Stimulated activated CD4-positive, alpha-beta T cell treated with anti-CD3 and anti-CD28 coated beads, Interleukin-12 subunit alpha, Interleukin-12 subunit beta, amount 100 ng/mL, for 24 hours (primary cell): ENCODE measurements around the gene CYSLTR2.
"Not testable (repeated sequence)": the region's sequence is repeated elsewhere in the genome, so short reads cannot be mapped to it uniquely, and the experiment has no call there.

Experiments used
- DNase-seq, 2 experiments: peaks; one replicate each; pipeline ENCODE4 v3.0.0-alpha.2; 2020; ENCODE audit warnings: low read depth in 2 of 2

CYSLTR2 gene

DNA sequence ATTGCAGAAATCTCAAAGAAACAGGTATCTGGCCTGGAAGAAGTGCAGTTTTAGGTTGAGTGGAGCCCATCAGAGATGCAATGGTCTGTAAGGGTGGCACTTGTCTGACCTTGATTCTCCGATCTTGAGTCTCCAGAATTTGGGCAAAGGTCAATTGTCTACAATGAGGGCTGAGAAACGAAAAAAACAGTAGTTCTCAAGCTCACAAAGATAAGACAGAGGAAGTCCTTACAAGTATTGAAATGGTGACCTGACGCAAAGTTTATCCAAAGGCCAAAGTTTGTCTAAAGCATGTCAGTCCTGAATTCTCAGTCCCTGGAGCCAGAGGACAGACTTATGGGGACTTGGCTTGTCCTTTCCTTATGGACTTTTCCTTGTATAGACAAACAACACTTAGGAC, 40.3 kb downstream of the CYSLTR2 start:
- no peak for DNase-seq

DNA sequence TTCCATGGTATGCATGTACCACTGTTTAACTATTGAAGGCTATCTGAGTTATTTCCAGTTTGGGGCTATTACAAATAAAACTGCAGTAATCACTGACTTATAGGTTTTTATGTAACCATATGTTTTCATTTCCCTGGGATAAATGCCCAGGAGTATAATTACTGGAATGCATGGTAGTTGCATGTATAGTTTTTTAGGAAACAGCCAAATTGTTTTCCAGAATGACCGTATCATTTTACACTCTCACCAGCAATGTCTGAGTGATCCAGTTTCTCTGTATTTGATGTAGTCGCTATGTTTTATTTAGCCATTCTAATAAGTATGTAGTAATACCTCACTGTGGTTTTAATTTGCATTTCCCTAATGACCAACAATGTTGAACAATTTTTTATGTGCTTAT, 42.0 kb downstream of the CYSLTR2 start:
- no peak for DNase-seq

DNA sequence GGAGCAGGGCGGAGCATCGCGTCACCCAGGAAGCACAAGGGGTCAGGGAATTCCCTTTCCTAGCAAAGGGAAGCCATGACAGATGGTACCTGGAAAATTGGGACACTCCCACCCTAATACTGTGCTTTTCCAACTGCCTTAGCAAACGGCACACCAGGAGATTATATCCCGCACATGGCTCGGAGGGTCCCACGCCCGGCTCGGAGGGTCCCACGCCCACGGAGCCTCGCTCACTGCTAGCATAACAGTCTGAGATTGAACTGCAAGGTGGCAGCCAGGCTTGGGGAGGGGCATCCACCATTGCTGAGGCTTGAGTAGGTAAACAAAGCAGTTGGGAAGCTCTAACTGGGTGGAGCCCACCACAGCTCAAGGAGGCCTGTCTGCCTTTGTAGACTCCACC, 42.9 kb downstream of the CYSLTR2 start:
- DNase-seq, result not testable (repeated sequence)

DNA sequence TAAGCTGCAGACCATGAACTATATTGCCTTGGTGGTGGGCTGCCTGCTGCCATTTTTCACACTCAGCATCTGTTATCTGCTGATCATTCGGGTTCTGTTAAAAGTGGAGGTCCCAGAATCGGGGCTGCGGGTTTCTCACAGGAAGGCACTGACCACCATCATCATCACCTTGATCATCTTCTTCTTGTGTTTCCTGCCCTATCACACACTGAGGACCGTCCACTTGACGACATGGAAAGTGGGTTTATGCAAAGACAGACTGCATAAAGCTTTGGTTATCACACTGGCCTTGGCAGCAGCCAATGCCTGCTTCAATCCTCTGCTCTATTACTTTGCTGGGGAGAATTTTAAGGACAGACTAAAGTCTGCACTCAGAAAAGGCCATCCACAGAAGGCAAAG, 53.7 kb downstream of the CYSLTR2 start:
- no peak for DNase-seq

DNA sequence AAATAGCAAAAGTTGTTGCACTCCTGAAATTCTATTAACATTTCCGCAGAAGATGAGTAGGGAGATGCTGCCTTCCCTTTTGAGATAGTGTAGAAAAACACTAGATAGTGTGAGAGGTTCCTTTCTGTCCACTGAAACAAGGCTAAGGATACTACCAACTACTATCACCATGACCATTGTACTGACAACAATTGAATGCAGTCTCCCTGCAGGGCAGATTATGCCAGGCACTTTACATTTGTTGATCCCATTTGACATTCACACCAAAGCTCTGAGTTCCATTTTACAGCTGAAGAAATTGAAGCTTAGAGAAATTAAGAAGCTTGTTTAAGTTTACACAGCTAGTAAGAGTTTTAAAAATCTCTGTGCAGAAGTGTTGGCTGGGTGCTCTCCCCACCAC, 55.0 kb downstream of the CYSLTR2 start:
- DNase-seq, result no peak

DNA sequence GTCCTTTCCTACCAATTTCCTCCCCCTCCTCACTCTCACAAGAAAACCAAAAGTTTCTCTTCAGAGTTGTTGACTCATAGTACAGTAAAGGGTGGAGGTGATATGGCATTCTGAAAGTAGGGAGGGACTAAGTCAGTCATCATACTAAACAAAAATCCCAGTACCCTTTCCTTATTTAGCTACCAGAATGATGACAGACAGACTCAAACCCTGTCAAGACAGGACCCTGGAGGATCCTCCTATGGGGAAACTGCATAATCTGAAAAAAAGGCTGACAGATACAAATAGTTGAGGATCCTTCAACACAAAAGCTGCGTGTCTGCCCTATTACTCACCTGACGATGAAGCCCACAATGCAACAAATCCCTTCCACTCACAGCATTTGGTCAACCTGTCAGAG, 55.5 kb downstream of the CYSLTR2 start:
- no peak for DNase-seq

DNA sequence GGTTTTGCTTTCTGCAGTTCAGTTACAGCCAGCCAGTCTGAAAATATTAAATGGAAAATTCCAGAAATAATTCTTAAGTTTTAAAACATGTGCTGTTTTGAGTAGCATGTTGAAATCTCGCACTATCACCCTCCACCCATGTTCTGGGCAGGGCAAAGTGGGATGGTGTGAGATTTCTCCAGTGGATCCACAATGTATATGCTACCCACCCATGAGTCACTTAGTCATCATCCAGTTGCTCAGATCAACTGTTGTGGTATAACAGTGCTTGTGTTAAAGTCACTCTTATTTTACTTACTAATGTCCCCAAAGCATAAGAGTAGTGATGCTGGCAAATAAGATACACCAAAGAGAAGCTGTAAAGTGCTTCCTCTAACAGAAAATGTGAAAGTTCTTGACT, 56.4 kb downstream of the CYSLTR2 start:
- no peak for DNase-seq

DNA sequence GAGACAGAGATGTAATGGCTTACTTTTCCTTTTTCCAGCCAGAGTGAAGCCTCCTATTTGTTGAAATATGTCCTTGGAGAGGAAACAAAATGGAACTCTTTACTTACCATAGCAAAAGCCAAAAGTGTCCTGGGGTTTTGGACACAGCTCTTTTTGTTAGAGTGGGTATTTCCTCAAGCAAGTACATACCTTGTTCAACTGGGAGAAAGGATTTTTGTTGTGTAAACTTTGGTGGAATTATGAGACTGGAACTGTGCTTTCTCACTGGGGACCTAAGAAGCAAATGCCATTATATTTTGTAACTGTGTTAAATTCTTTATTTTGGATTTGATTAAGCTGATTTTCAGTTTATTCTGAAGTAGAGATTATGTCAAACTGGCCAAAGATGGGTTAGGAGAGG, 58.4 kb downstream of the CYSLTR2 start:
- DNase-seq, result no peak

DNA sequence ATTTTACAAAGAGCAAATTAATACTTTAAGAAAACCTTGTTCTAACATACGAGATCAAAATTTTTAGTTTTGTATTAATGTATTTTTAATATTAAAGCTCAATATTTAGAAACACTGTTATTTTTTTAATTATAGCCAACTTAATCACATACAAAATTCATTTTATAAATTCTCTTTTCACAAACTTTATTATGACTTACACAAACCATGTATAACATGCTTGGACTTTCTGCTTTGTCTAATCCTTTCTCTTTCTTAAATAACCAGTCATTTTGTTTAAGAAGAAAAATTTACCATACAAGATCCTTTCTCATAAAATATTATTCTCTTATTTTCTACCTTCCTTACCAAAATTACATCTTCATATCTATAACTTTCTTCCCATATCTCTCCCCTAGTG, 62.2 kb downstream of the CYSLTR2 start:
- DNase-seq, result no peak

DNA sequence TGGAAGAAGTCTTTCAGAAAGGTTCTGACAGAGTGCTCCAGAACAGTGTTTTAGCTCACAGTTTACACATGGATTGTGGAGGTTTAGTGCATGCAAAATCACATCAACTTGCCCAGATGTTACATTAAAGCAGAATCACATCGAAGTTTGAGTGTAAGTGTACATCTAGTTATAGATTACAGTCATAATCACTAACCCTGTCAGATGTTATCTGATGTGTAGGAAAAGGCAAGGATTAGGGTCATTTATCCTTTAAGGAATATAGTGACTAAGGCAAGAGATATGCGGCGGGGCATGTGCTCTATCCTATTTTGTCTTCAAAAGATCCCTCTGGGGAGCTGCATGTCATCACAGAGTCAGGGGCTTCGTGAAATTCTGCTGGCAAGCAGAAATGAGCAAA, 66.9 kb downstream of the CYSLTR2 start:
- no peak for DNase-seq

DNA sequence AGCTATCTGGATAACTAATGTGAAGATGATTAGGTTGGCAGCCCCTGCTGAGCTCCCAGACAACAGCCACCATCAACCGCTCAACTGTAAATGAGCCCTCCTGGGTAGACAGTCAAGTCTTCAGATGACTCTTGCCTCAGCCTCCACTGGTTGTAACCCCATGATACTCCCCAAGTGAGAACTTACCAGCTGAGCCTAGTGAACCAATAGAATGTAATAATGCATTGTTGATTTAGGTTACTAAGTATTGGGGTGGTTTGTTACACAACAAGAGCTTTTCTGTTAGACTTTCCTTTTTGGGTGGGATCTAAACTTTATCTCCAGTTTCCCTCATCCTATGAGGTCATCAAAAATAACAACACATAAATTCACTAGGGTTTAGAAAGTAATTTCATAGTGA, 69.4 kb downstream of the CYSLTR2 start:
- no peak for DNase-seq

DNA sequence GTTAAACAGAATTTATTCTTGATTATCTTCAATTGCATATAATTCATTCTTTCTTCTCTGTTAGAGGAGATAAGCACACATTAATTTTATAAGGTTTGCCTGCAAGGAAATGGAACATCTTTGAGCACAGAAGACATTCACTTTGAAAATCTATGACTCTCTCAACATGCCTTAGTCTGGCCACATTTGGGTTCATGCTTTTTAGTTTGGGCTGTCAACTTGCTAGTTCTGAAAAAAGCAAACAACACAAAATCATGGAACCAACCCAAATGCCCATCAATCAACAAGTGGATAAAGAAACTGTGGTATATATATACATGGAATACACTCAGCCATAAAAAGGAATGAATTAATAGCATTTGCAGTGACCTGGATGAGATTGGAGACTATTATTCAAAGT, 71.5 kb downstream of the CYSLTR2 start:
- DNase-seq, result no peak

DNA sequence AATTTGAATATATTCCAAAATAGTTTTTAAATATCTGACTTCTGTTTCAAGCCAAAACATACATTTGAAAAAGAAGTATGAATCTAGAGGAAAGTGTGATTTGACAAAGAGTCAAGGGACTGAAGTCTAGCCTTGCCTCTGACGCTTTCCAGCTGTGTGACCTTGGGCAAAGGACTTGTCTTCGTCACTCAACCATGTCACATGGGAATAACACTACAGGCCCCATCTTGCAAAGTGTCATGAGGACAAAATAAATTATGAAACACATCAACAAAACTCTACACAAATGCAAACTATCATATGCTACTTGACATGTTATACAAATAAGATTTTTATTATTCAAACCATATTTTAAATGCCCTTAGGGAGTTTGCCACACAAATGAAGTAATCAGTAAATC, 73.0 kb downstream of the CYSLTR2 start:
- DNase-seq, result no peak

DNA sequence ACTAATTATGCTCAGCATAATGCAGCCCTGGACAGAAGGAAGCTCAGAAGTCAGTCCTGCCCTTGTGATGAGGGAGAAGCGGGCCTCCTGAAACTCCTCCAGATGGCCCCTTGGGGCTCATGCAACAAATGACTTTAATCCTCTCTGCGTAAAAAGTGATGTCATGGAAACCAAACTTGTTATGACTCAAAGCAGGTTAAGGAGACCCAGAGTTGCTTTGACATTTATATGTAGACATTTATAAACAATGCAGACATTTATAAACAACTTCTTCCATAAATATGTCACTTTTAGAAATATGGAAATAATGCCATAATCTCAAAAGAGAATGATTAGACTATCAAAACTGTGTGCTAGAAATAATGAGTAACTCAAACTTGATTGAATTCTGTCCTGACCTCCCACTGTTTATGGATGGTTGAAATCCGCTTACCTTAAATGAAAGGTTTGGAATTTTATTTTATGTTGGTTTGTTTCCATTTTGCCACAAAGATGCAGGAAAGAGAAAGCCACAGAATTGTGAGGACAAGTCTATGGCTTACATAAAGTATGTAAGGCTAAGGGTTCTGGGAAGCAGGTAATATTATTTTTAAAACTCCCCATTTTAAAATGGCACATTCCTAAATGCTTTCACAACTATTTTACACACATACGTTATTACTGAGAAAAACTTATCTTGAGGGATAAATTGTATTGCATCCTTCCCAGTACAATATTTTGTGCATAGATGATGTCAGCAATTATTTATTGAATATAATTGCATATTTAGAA, 73.7 kb downstream of the CYSLTR2 start:
- no peak for DNase-seq

DNA sequence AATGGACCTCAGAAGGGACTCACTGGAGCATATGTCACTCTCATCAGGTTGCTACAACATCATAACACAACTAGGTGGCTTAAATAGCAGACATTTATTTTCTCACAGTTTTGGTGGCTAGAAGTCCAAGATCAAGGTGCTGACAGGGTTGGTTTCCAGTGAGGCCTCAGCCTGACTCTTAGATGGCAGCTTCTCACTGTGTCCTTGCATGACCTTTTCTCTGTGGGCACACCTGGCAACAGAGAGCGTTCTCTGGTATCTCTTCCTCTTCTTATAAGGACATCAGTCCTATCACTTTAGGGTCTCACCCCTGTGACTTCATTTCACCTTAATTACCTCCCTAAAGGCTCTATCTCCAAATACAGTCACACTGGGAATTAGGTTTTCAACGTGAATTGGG, 74.5 kb downstream of the CYSLTR2 start:
- DNase-seq, result no peak

DNA sequence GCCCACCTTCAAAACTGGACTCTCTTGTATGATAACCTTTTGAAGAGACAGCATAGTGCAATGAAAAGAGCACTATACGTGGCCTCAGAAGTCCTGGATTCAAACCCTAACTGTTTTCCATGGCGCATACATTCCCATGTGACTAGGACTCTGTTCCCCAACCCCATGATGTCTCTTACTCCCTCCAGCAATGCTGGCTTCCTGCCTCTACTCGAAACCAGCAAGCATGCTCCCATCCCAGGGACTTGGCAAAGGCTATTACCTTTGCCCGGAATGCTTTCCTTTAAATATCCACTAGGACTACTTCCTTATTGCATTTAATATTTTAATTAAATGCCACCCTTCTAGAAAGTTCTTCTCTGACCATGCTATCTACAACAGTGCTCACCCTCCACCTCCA, 75.1 kb downstream of the CYSLTR2 start:
- no peak for DNase-seq

DNA sequence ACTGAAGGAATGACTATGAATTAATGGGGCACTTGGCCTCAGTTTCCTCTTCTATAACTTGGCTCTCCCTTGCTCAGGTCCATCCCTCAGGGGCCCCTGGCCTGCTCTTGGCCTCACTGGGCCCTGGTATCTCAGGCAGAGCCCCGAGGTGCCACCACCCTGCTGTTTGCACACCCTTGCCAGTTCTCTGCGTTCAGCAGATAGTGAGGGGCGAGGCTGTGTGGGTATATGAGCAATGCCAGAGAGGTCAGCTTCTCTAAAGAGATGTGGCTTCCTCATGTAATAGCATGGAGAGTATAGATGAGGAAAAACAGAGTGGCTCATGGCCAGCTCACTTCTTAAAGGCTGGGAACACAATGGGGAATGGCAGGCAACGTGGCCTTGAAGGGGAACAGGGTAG, 76.1 kb downstream of the CYSLTR2 start:
- no peak for DNase-seq

DNA sequence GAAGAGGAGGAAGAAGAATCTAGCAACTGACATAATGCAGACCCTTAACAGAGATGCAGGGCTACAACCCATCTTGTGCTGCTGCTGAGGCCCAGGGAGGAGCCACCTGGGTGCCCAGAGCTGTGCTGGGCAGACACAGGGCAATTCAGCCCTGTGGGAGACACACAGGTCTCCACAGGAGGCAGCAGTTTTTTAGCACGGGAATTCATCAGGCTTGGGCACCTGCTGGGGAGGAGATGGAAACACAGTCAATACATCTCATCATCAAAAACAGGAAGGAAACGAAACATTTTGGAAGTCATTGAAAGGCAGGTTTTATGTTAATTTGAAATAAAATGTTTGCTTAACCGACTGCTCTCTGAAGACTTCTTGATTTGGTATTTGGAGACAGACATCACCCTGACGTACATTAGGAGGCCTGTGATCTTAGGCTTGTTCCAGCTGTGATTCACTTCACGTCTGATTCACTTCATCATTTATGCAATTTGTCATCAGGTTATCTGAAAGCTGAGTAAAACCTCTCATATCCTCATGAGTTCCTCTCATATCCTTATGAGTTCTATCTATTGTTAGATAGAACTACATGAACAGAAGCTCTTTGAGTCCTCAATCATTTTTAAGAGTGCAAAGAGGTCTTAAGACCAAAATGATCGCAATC, 77.4 kb downstream of the CYSLTR2 start:
- DNase-seq, result no peak

DNA sequence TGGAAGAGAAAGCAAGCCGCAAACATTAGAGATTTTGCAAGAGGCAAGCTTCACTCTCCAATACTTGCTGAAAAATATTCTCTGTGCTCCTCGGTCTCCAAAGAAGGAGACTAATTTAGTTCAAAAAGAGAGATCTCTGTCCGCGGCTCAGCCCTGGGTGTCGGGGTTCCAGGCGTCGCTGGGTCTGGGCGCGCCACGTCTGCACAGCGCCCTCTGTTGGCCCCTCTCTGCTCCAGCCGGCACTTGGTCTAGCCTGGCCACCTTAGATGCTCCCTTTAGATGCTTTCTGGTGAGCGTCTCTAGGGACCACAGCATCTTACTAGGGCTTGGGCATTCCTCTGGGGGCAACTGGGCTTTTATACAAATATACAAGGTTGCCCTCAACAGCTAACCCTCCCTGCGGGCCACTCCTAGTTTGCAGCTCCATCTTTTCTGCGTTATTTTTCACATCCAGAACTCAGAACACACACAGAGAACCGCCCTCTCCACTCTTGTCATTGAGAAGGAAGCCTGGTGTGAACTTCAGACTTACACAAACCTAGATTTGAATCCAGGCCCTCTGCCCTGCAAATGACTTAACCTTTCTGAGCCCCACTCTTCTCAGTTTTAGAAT, 78.3 kb downstream of the CYSLTR2 start:
- DNase-seq, result peak; percentile 23 to 59

DNA sequence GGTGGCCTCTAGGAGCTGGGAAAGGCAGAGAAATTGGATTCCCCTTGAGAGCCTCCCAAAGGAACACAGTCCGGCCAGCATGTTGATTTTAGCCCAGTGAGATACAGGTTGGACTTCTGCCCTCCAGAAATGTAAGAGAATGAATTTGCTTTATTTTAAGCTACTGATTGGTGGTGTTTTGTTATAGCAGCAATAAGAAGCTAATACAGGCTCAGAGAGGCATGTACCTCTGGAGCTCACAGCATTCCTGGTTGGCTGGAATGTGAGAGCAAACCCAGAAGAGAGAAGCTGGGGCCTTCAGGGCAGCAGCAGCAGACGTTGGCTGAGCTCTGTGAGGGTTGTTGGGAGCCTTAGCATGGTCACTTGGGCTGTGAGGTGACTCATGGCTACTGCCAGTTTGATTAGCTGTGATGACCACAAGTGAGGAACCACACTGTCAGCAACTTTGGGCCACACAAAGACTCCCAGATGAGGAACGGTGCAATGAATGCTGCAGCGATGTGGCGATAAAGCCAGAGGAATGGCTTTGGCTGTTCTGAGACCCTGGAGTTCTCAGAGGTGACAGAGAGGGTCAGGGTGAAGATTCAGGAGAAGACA, 80.1 kb downstream of the CYSLTR2 start:
- no peak for DNase-seq

DNA sequence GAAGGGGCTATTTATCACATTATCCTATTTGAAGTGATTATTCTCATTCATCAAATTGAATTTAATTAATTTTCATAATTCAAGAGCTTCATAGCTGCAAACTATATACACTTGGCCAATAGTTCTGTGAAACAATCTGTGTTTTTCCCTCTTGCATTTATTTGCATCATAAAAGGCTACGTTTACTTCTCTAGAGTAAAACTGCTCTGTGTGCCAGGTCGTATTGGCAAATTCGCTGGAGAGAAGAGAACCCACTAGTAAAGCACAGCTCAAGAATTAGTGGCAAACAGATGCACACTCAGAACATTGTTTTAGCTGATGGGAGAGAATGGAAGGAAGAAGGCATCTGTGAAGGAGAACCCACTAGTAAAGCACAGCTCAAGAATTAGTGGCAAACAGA, 81.8 kb downstream of the CYSLTR2 start:
- DNase-seq, result no peak

DNA sequence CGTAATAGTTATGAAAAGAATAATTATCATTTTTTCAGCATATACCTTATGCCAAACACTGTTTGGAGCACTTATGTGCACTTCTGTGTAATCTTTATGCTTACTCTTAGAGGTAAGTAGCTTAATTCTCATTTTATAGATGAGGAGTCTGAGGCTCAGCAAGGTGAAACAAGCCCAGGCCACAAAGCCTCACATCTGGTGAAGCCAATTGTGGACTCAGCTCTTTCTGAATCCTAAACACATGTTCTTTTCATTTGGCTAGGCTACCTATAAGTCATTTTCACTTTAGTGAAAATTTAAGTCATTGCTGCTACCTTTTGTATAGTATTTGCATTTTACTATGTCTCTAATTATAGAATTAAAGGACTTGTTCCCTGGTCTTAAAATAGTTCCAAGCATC, 84.0 kb downstream of the CYSLTR2 start:
- DNase-seq, result no peak

DNA sequence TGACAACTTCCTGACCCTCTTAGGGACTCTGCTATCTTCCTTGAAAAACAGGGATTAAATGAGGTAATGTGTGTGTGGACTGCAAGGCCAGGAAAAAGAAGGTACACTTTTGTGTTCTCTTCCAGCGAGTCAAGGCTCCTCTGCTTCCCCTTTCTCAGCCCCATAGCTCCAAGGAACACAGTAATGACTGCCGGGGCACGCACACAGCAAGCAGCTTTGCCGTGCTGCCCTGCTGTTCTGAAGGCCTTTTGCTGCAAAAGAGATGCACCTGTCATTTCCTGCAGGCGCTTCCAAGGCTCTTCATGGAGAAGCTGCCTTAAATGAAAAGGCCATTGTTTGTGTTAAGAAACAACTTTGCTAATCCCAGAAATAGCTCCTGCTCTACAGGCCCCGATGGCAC, 84.6 kb downstream of the CYSLTR2 start:
- no peak for DNase-seq
